ENCODE data around the gene ABCD1.

ABCD1 gene

DNA sequence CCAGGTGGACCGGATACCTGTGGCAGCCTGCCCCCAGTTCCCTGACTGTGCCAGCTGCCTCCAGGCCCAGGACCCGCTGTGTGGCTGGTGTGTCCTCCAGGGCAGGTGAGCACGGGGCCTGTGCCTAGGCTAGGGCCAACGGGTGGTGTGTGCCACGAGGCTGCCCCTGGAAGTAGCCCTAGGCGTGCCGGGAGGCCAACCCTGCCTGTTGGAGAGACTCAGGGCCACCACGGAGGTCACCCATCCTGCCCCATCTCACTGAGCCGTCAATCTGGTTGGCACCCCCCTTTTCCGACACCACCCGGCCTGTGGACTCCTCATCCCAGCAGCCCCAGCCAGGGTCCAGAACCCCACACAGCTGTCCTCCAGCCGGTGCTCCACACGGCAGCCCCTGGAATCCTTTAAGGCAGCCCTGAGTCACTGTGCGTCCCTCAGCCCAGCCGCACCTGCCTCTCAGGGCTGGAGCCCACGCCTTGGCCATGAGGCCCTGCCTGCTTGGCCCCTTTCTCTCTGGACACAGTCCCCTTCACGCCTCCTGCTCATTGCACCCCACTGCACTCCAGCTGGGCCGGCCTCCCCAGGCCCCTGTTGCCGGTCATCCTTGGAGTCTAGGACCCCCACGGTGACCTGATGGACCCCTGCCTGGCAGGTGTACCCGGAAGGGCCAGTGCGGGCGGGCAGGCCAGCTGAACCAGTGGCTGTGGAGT, 44.7 kb downstream of the ABCD1 start:
- Histone ChIP-seq H2AFZ (ENCODE audit: low read length) (no peak overlapping the region), H3K79me2 (ENCODE audit: insufficient read depth, low read length) (no peaks in the 10 kb centered on the region), H3K9ac (ENCODE audit: low read depth, low read length, poor library complexity, severe bottlenecking) (no peak overlapping the region), H3K4me2 (ENCODE audit: low read depth, low read length, poor library complexity, severe bottlenecking) (no peak overlapping the region), H3K4me3 (ENCODE audit: low read length, poor library complexity, severe bottlenecking) (no peak overlapping the region), H3K36me3 (ENCODE audit: insufficient read depth, low read length) (no peaks in the 10 kb centered on the region), H3F3A (ENCODE audit: low read depth) (no peaks in the 10 kb centered on the region), H3K4me1 (ENCODE audit: insufficient read depth, low read length, poor library complexity, severe bottlenecking) (peaks cover 4% of the 10 kb centered on the region), H3K27me3 (ENCODE audit: insufficient read depth, low read length, poor library complexity, severe bottlenecking) (no peaks in the 10 kb centered on the region), H3K9me3 (ENCODE audit: insufficient read depth, low read depth, low read length) (no peaks in the 10 kb centered on the region), H3K9me2 (replicated peaks; ENCODE audit: low read depth, low read length) (no peaks in the 10 kb centered on the region), H4K20me1 (ENCODE audit: insufficient read depth, low read length, poor library complexity, severe bottlenecking) (no peaks in the 10 kb centered on the region)
- TF ChIP-seq, protein P1, sequence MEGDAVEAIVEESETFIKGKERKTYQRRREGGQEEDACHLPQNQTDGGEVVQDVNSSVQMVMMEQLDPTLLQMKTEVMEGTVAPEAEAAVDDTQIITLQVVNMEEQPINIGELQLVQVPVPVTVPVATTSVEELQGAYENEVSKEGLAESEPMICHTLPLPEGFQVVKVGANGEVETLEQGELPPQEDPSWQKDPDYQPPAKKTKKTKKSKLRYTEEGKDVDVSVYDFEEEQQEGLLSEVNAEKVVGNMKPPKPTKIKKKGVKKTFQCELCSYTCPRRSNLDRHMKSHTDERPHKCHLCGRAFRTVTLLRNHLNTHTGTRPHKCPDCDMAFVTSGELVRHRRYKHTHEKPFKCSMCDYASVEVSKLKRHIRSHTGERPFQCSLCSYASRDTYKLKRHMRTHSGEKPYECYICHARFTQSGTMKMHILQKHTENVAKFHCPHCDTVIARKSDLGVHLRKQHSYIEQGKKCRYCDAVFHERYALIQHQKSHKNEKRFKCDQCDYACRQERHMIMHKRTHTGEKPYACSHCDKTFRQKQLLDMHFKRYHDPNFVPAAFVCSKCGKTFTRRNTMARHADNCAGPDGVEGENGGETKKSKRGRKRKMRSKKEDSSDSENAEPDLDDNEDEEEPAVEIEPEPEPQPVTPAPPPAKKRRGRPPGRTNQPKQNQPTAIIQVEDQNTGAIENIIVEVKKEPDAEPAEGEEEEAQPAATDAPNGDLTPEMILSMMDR (conservative IDR thresholded peaks at IDR 0.05; ENCODE audit: low read length), result no peak
- TF ChIP-seq EZH2phosphoT487 (IDR thresholded peaks at IDR 0.05; ENCODE audit: borderline replicate concordance), result no peak

DNA sequence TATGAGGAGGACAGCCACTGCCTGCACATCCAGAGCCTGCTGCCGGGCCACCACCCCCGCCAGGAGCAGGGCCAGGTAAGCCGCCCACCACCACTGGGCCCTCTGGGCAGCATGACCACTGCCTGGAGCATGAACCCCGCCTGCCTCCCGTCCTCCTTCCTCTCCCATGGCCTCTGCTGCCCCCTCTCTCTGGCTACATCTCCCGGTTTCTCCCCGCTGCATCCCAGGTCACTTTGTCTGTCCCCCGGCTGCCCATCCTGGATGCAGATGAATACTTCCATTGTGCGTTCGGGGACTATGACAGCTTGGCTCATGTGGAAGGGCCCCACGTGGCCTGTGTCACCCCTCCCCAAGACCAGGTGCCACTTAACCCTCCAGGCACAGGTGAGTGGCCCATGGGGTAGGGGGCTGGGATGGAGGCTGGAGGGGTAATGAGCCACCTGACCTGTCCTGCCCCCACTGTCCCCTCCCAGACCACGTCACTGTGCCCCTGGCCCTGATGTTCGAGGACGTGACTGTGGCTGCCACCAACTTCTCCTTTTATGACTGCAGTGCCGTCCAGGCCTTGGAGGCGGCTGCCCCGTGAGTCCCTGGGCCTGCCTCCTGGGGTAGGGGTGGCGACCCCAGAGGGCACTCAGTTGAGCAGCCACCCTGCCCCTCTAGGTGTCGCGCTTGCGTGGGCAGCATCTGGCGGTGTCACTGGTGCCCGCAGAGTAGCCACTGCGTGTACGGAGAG, 45.4 kb downstream of the ABCD1 start:
- no peak for TF ChIP-seq EZH2phosphoT487 (IDR thresholded peaks at IDR 0.05; ENCODE audit: borderline replicate concordance)
- TF ChIP-seq, protein P1 (conservative IDR thresholded peaks at IDR 0.05; ENCODE audit: low read length), result no peak
- peaks cover 4% of the 10 kb centered on the region for H3K4me1 ChIP-seq (ENCODE audit: insufficient read depth, low read length, poor library complexity, severe bottlenecking)
- H3K9me3 ChIP-seq (ENCODE audit: insufficient read depth, low read depth, low read length), result no peaks in the 10 kb centered on the region
- no peaks in the 10 kb centered on the region for H3K36me3 ChIP-seq (ENCODE audit: insufficient read depth, low read length)
- no peak overlapping the region for H2AFZ ChIP-seq (ENCODE audit: low read length)
- H4K20me1 ChIP-seq (ENCODE audit: insufficient read depth, low read length, poor library complexity, severe bottlenecking), result no peaks in the 10 kb centered on the region
- H3K9me2 ChIP-seq (replicated peaks; ENCODE audit: low read depth, low read length), result no peaks in the 10 kb centered on the region
- no peaks in the 10 kb centered on the region for H3K27me3 ChIP-seq (ENCODE audit: insufficient read depth, low read length, poor library complexity, severe bottlenecking)
- H3K4me3 ChIP-seq (ENCODE audit: low read length, poor library complexity, severe bottlenecking), result no peak overlapping the region
- no peaks in the 10 kb centered on the region for H3K79me2 ChIP-seq (ENCODE audit: insufficient read depth, low read length)
- no peaks in the 10 kb centered on the region for H3F3A ChIP-seq (ENCODE audit: low read depth)
- H3K9ac ChIP-seq (ENCODE audit: low read depth, low read length, poor library complexity, severe bottlenecking), result no peak overlapping the region
- H3K4me2 ChIP-seq (ENCODE audit: low read depth, low read length, poor library complexity, severe bottlenecking), result no peak overlapping the region

DNA sequence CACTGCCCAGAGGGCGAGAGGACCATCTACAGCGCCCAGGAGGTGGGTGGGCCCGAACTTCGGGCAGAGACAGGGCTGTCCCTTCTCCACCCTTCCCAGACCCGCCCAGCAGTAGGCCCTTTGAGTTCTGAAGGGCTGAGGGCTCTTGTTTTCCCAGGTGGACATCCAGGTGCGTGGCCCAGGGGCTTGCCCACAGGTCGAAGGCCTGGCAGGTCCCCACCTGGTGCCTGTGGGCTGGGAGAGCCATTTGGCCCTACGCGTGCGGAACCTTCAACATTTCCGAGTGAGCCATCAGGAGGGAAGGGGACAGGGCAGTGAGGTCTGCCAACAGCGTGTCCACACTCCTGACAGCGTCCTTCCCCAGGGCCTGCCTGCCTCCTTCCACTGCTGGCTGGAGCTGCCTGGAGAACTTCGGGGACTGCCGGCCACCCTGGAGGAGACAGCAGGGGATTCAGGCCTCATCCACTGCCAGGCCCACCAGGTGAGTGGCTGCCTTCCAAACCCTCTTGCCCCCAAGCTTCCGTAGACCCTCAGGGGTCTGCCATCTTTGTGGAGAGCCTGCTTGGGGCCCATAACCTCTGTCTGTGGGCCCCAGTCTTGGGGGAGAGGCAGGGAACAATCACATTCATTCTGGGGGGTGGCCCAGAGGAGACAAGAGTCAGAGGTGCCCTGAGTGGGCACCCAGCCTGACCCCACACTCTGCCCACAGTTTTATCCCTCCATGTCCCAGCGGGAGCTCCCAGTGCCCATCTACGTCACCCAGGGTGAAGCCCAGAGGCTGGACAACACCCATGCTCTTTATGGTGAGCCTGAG, 46.2 kb downstream of the ABCD1 start:
- H3K4me2 ChIP-seq (ENCODE audit: low read depth, low read length, poor library complexity, severe bottlenecking), result no peak overlapping the region
- H3K4me1 ChIP-seq (ENCODE audit: insufficient read depth, low read length, poor library complexity, severe bottlenecking), result peaks cover 4% of the 10 kb centered on the region
- no peaks in the 10 kb centered on the region for H3F3A ChIP-seq (ENCODE audit: low read depth)
- no peak for TF ChIP-seq EZH2phosphoT487 (IDR thresholded peaks at IDR 0.05; ENCODE audit: borderline replicate concordance)
- TF ChIP-seq, protein P1 (conservative IDR thresholded peaks at IDR 0.05; ENCODE audit: low read length), result no peak
- no peak overlapping the region for H3K9ac ChIP-seq (ENCODE audit: low read depth, low read length, poor library complexity, severe bottlenecking)
- no peak overlapping the region for H3K4me3 ChIP-seq (ENCODE audit: low read length, poor library complexity, severe bottlenecking)
- no peaks in the 10 kb centered on the region for H3K9me3 ChIP-seq (ENCODE audit: insufficient read depth, low read depth, low read length)
- no peaks in the 10 kb centered on the region for H3K27me3 ChIP-seq (ENCODE audit: insufficient read depth, low read length, poor library complexity, severe bottlenecking)
- no peaks in the 10 kb centered on the region for H3K79me2 ChIP-seq (ENCODE audit: insufficient read depth, low read length)
- H3K9me2 ChIP-seq (replicated peaks; ENCODE audit: low read depth, low read length), result no peaks in the 10 kb centered on the region
- no peak overlapping the region for H2AFZ ChIP-seq (ENCODE audit: low read length)
- H4K20me1 ChIP-seq (ENCODE audit: insufficient read depth, low read length, poor library complexity, severe bottlenecking), result no peaks in the 10 kb centered on the region
- H3K36me3 ChIP-seq (ENCODE audit: insufficient read depth, low read length), result no peaks in the 10 kb centered on the region
